ENCODE data around the gene NR1H2.
"Not testable (repeated sequence)": the region's sequence is repeated elsewhere in the genome, so short reads cannot be mapped to it uniquely, and the experiment has no call there.

The NR1H2 gene

DNA sequence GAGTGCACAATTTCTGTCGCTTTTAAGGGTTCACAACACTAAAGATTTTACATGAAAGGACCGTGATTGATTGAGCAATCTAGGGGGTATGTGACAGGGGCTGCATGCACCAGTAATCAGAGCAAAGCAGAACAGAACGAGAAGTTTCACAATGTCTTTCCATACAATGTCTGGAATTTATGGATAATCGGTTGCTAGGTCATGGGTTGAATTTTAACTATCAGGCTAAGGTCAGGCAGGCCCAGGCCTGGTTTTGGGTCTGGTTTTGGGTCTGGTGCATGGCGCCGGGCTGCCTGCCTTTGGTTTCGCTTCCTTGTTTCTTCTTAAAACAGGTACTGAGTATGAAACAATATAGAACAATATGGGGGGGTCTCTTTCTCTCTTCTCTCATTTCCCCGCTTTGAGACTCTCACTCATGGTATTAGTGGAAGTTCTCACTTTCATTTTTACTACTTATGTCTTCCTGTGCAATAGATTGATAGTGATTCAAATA, 29.1 kb upstream of the NR1H2 start:
- DNase-seq (ENCODE audit: low spot score) = not testable (repeated sequence)

DNA sequence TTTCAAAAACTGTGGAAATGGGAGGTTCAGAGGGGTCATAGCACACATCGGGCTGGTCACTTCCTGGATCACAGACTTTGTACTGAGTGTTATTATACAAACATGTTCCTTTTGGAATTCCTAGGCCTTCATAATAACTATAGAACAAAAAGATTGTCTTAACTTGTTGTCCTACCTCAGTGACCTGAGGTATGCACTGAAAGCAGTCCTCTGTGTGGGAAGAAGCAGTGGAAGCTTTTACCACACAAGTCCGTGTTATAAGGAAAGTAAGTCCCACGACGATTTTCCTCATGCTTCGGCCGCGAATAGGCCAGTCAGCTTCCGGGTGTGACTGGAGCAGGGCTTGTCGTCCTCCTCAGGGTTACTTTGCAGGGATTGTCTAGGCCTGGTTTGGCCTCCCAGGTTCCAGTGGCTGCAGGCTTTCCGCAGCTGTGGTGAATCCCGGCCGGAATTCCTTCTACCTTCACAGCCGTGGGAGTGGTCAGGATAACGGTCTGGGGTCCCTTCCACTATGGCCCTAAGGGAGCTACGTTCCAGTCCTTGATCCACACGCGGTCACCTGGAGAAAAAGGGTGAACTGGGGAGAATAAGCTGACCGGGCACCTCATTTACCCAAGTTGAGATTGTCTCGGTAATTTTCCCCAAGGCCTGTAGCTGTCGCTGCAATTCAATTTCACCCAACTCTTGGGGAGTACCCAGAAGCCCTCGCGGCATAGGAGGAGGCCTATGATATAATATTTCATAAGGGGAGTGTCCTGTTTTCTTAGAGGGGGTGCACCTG, 26.8 kb upstream of the NR1H2 start:
- no peak for DNase-seq (ENCODE audit: low spot score)

DNA sequence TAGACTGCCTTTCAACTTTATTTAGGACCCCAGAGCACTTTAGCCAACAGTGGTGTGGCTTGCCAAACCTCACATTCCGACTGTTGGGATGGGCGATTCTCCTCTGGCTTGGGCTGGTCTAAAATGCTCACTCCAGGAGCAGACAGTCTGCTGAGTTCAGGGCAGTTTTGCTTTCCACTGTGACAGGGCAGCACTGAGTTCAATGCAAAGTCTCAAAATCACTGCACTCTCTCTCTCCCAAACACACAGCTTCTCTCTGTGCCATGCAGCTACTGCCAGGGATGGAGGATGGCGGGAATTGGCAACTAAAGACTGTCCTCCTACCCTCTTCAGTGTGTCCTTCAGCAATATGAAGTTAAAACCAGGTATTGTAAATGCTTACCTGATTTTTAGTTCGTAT, 24.0 kb upstream of the NR1H2 start:
- no peak for DNase-seq (ENCODE audit: low spot score)

DNA sequence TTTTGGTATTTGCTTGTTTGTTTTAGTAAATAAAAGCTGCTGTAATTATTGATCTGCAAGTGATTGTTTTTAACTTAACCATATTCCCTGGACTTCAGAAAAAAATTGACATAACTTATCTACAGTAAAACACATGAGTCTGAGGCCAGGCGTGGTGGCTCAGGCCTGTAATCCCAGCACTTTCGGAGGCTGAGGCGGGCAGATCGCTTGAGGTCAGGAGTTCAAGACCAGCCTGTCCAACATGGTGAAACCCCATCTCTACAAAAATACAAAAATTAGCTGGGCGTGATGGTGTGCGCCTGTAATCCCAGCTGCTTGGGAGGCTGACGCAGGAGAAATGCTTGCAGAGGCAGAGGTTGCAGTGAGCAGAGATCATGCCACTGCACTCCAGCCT, 22.8 kb upstream of the NR1H2 start:
- not testable (repeated sequence) for DNase-seq (ENCODE audit: low spot score)

DNA sequence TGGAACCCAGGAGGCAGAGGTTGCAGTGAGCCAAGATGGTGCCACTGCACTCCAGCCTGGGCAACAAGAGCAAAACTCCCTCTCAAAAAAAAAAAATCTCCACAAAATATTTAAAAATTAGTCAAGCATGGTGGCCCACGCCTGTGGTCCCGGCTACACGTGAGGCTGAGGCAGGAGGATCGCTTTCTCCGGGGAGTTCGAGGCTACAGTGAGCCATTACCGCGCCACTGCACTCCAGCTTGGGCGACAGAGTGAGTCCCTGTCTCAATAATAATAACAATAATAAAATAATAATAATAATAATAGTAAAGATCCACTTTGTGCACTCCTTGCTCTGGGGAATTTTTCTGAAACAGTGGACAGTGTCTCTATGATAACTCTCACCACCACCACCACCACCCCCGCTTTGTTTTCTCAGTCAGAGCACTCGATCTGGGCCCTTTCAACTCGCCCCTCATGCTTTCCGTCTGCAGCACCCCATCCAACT, 19.5 kb upstream of the NR1H2 start:
- DNase-seq (ENCODE audit: low spot score) = no peak

DNA sequence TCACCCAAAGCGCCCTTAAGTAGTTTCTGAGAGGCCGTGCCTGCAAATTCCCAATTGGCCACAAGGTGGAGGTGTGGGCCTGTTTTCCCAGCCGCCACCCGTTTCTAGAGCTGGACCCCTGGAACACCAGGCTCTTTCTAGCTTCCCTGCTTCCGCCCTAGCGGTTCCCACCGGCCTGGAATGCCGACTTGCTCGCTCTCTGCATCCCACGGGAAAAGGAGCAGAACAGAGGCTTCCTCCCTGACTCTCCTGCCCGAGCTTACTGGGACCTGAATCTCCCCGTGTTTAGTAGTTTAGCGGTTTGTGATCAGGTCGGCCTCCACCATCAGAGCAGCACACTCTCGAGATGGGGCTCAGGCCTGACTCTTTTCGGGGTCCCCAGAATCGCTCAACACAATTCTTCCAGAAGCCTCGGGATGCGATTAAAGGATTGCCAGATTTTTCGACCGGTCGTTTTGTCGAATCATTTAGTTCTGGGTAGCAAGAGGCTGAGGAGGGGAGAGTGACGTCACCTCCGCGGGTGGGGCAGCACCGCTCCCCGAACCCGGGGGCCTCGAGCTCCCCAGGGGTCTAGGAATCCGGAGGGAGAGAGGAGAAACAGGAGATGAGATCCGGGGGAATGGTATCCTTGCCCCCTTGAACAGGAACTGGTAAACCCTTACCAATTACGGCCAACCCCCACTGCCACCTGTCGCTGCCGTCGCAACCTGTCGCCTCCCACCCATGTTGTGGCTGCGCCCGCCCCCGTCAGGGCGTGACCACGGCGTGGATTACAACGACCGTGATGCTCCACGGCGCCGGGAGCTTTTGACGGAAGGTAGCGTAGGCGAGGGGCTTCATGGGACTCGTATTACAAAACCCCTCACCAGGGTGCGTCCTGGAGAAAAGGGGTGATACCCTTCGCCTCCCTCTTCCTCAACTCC, 18.8 kb upstream of the NR1H2 start:
- DNase-seq (ENCODE audit: low spot score) = peak; percentile 58

DNA sequence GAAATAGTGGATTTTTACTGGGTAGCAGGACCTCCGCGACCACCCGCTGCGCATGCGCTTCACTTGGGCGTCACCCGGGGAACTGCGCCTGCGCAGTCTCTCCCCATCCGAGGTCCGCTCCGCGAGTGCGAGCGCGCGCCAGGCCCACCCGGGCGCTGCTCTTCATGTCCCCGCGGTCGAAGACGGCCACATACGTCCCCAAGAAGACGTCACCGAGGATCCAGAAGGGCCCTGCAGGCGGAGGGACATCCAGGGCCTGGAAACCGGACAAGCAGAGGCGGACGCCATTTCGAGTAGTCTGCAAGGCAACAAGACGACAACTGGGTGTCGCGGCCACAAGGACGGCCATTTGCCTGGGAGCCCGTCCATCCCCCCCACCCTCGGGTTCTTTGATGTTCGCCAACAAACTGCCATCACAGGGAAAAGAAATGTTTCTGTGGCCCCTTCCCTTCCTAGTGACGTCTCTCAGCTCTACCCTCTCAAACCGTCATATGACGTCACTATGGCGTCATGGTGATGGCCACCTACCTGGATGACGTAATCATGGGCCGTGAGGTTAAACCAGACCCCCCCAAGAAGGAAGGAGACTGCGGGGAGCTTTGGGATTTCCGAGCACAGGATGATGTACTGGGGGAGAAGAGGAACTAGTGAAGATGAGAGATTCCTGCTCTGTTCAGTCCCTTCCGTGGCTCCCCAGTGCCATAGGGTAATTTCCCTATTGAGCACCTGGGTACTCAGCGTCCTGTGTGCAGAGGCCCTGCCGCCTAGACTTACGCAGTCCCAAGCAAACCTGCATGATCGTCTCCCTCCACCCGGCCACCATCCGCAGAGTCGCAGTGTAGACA, 17.6 kb upstream of the NR1H2 start:
- peak; percentile 90 for DNase-seq (ENCODE audit: low spot score)

DNA sequence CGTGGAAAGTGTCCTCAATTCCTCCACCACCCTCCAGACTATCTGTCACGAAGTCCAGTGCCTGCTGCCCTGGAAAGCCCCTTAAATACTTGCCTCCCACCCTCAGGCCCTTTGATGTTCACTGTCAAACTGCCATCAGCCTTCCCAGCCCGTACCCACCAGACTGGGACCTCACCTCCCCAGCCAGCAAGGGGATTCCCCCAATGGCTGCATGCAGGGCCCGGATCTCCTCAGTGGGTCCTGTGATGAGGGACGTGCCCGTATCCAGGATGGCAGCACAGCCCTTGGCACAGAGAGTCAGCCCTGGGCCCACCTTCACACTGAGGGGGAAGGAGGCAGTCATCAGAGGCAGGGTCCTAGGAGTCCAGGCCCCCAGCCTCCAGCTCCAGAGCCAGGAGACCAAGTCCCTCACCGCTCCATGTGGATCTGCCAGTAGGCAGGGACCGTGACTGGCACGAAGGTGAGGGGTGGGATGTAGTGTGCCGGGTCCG, 16.9 kb upstream of the NR1H2 start:
- DNase-seq (ENCODE audit: low spot score) = no peak

DNA sequence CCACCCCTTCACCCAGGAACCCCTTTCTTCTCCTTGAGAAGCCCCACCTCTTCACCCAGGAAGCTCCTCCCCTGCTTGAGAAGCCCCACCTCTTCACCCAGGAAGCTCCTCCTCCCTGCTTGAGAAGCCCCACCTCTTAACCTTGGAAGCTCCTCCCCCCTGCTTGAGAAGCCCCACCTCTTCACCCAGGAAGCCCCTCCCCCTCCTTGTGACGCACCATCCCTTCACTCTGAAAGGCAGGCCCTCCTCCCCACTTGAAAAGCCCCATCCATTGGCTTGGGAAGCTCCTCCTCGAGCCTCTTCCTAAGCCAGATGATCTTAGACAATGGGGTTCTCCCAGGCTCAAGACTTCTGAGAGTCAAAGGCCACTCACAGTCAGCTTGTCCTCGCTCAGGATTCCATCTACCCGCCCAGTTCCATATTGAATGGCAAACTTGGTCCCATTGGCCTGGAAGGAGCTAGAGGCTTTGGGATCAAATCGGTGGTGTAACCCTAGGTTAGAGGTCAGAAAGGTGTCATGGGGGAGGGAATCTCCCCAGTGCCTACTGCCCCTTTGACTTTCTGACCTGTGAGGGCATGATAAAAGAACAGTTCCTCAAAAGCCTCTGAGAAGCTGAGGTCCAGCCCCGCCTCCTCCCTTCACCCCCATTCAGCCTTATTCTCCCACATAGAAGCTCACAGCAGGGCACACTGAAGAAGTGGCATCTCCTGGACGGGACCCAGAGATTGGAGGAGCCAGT, 14.8 kb upstream of the NR1H2 start:
- no peak for DNase-seq (ENCODE audit: low spot score)

DNA sequence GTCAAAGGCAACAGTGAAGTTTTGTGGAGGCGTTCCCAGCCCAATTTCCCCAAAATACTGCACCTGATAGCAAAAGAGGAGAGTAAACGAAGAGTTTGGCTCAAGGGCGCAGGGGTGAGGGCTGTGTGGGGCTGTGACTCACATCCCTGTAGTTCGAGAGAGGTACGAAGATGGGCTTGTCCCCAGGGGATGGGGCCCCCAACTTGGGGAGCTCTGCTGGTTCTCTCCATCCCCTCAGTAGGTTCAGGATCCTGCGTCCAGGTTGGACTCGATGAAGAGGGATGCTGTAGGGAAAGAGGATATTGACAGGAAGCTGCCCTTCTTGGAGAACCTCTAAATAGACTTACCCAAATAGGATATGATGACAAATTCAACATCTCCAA, 14.2 kb upstream of the NR1H2 start:
- no peak for DNase-seq (ENCODE audit: low spot score)

DNA sequence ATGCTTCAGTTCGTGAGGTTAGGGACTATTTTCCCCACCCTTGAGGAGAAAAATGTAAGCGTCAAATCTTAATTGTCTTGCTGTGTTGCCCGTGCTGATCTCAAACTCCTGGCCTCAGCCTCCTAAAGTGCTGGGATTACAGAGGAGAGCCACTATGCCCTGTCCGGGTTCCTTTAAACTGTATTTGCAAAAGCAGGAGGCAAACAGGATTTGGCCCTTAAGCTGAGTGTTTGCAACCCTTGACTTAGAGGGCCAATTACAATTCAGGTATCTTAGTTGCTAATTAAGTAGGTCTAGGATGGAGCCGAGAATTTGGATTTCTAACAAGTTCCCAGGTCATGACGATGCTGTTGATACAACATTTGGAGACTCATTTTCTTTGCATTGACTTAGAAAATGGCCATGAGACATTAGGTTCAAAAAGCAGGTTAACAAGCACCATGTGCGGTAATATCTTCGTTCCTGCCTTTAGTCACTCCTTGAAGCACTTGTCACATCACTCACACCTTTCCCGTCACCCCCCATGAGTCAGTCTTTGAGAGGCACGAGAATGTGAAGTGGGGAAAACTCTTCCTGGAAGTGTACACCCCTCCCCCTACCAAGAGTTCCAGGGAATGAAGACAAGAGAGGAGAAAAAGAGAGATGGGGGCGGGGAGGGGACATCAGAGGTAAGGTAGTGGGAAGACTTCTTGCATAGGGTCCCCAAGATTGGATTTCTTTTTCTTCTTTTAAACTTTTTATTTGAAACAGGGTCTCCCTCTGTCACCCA, 13.4 kb upstream of the NR1H2 start:
- DNase-seq (ENCODE audit: low spot score) = no peak

DNA sequence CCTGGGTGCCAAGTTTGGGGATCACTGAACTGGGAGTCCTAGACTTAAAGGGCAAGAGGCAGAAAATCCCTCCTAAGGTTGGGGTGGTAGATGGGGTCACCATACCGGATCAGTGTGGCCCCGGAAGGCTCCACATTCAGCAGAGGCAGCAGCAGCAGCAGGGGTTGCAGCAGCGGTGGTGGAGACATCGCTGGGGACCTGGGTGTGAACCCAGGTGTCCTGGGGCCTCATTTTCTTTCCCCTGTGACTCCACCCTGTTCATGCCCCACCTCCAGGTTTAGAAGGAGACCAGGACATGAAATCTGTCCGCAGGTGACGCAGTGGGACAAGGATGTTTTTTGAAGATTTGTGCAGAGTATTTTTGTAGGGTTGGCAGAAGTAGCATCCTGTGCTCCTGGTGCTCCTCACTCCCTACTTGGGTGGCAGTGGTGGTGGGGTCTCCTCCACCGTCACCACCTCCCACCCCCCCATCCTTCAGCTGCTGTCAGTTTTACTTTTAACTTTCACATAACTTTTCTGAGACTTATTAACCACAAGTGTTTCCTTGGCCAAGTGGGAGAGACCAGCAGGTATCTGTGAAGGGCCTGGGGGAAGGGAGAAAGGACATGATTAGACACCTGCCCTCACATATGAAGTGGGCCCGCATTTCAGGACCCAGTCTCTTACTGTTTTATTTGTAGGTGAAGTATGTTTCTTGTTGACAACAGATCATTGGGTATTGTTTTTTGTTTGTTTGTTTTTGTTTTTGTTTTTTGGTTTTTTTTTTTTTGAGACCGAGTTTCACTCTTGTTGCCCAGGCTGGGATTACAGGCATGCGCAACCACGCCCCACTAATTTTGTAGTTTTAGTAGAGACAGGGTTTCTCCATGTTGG, 10.6 kb upstream of the NR1H2 start, which contains the start of gene NAPSA:
Gene NAPSA, minus strand, starts transcription at position 206 of the 873 bp plus-strand sequence. Its CDS starts 18 bp downstream, at position 188.
- no peak for DNase-seq (ENCODE audit: low spot score)

DNA sequence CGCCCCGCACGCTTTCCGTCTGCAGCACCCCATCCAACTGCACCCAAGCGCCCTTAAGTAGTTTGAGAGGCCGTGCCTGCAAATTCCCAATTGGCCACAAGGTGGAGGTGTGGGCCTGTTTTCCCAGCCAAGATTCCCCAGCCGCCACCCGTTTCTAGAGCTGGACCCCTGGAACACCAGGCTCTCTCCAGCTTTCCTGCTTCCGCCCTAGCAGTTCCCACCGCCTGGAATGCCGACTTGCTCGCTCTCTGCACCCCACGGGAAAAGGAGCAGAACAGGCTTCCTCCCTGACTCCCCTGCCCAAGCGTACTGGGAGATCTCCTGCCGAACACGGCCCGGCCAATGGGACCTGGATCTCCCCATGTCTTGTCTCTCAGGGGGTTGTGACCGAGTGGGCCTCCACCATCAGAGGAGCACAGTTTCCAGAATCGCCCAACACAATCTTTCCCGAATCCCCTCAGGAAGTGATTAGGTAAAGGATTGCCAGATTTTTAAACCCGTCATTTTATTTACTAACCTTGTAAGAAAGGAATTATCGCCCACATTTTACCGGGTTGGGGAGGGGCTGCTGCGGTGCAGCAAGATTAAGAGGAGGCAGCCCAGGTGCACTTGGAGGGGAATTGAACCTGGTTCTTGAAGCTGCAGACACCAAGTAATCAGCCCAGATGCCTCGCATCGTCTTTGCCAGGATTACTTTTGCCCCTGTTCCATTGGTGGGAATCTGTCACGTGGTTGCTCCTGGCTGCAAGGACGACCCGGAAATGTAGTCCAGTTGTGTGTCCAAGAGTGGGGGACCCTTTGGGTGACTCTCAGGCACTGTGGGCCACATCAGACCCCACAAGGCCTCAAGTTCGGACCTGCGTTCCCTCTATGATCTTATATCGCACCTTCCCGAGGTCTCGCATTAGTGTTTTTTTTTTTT, 7.3 kb upstream of the NR1H2 start:
- peak; percentile 93 for DNase-seq (ENCODE audit: low spot score)

DNA sequence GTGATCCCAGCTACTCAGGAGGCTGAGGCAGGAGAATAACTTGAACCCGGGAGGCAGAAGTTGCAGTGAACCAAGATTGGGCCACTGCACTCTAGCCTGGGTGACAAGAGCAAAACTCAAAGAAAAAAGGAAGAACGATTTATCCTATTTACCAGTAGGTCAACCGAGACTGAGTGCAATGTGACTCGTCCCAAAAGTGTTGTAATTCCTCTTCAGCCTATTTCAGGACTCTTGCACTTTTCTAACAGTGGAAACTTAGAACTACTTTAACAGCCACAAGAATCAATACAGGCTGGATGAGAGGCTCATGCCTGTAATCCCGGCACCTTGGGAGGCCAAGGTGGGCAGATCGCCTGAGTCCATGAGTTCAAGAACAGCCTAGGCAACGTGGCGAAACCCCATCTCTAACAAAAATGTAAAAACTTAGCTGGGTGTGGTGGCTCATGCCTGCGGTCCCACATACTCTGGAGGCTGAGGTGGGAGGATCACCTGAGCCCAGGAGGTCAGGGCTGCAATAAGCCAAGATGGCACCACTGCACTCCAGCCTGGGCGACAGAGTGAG, 4.3 kb upstream of the NR1H2 start:
- no peak for DNase-seq (ENCODE audit: low spot score)

DNA sequence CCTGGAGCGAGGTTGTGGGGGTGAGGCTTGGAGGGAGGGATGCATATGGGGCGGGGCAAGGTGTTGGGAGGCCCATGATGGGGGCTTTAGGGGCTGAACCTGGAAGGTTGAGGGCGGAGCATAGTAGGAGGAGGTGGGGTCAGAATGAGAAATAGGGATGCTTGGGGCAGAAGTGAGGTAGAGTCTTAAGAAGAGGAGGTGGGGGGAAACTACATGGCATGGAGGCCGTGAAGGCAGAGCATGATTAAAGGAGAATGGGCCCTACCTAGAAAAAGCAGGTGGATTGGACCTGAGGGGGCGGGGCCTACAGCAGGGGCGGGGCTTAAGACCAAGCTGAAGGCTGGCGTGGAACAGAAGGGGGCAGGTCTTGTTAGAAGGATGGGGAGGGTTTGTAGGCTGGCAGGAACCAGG, 799 bp downstream of the NR1H2 start:
- no peak for DNase-seq (ENCODE audit: low spot score)

DNA sequence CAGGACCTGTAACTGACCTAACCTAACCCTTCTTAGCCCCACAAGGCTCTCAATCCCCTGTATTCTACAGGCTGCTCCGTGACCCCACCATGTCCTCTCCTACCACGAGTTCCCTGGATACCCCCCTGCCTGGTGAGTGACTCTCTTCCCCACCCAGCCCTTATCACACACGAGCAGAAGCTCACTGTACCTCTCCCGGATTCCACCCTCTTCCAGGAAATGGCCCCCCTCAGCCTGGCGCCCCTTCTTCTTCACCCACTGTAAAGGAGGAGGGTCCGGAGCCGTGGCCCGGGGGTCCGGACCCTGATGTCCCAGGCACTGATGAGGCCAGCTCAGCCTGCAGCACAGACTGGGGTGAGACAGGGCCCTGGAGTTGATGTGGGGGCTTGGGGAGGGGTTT, 1.3 kb downstream of the NR1H2 start:
- DNase-seq (ENCODE audit: low spot score) = no peak

DNA sequence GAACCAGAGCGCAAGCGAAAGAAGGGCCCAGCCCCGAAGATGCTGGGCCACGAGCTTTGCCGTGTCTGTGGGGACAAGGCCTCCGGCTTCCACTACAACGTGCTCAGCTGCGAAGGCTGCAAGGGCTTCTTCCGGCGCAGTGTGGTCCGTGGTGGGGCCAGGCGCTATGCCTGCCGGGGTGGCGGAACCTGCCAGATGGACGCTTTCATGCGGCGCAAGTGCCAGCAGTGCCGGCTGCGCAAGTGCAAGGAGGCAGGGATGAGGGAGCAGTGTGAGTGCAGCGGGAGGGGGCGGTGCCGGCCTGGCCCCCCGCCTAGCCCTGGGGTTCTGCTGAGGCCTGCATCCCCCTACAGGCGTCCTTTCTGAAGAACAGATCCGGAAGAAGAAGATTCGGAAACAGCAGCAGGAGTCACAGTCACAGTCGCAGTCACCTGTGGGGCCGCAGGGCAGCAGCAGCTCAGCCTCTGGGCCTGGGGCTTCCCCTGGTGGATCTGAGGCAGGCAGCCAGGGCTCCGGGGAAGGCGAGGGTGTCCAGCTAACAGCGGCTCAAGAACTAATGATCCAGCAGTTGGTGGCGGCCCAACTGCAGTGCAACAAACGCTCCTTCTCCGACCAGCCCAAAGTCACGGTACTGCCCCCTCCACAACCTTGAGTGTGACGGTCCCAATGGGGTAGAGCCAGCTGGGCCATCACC, 2.1 kb downstream of the NR1H2 start:
- DNase-seq (ENCODE audit: low spot score) = no peak
